HG02970 (cell line): ENCODE results near the gene ZNF562.
"Not testable (repeated sequence)": the region's sequence is repeated elsewhere in the genome, so short reads cannot be mapped to it uniquely, and the experiment has no call there.

Experiments
- ATAC-seq: cut with Tn5 transposase; IDR thresholded peaks from one replicate; pipeline ENCODE4 v1.9.1; 2021; ENCODE audit warnings: mild to moderate bottlenecking, moderate library complexity, moderate number of reproducible peaks; ENCODE audit not compliant: unreplicated experiment, low FRiP score

Gene ZNF562

DNA sequence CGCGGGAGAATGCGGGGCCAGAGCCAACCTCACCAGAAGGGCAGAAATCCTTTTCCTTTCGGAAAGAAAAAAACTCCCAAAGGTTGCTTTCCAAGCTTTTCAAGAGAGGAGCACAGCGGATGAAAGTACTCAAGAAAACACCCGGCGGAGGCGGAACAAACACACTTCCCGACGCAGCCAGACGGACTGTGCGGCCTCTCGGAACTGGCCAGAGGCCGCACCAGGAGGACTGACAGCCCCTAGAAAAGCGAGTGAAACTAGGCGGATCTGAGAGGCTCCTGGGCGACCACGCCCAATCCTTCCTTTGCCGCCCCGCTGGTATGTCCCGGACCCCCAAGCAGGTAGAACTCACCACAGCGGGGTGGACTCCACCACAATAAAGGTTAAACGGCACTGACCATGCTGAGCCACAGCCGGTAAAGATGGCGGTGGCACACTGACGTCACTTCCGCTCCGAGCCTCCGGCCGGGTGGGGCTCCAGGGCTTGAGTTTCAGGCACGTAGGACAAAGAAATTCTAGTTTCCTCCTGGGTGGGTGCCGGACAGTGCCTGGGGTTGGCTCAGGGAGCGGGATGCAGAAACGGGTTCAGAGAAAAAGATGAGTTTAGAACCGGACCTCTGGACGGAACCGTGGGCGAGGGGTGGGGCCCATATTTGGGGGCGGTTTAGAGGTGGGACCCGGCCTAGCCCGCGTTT is at the start of gene ZNF562:
Gene ZNF562 (minus strand): TSS at position 438 of the 695 bp plus-strand sequence. CDS start 14,356 bp downstream, outside the sequence.
- ATAC-seq: peak; percentile 71

DNA sequence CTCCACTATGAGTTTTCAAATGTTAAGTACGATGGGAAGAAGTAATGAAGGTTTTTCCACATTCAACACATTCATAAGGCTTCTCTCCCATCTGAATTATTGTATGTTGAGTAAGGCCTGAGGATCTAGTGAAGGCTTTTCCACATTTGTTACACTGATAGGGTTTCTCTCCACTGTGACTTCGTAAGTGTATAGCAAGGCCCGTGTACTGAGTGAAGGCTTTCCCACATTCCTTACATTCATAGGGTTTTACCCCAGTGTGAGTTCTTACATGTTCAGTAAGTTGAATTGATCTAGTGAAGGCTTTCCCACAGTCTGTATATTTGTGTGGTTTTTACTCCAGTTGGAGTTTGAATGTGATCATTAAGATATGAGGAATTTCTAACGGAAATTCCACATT is 49.3 kb upstream of the ZNF562 start:
- no peak for ATAC-seq

DNA sequence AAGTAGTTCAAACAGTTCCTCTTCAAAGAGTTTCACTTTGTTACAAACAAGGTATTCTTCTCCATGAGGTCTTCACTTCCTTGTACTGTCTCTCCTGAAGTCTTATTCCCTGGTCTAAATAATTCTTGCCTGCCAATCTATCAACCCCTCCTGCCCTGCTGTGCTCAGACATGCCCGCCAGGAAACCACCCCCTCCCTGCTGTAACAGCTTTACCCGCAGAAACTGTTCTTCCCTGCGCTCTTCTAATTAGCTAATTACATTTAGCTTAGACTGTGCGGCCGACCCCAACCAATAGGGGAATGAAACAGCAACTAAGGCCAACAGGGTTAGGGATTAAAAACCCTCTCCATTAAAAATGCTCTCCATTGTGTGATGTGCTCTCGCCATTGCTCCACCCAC is 47.0 kb upstream of the ZNF562 start:
- ATAC-seq: no peak

DNA sequence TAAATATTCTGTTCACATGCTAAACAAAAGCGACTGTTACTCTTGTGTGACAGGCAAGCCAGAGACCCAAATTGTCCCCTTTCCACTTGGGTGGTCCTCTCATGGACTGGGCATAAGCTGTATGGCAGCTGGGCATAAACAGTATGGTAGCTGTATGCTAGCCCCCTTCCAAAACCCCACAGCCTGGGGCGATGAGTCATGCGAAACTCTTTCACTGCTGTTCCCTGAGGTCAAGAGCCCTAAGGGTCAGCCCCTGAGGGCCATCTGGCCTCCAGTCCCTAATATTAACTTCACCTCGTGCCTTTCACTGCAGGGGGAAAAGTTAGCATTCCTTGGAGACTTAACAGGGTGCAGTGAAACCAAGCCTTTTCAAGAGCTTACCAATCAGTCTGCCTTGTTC is 45.6 kb upstream of the ZNF562 start:
- no peak for ATAC-seq

DNA sequence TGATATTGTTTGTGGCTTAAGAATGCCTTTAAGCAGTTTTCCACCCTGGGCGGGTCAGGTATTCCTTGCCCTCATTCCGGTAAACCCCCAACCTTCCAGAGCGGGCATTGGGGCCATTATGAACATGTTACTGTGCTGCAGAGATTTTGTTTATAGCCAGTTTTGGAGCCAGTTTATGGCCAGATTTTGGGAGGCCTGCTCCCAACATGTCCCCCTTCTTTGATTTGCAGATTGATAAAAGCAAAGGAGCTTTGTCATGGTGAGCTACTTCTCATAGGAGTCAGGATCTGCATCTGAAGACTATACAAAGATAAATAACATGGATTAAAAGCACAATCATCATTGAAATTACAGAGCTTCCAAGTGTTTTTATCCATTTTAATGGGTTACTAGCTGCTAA is 36.9 kb upstream of the ZNF562 start:
- ATAC-seq: no peak

DNA sequence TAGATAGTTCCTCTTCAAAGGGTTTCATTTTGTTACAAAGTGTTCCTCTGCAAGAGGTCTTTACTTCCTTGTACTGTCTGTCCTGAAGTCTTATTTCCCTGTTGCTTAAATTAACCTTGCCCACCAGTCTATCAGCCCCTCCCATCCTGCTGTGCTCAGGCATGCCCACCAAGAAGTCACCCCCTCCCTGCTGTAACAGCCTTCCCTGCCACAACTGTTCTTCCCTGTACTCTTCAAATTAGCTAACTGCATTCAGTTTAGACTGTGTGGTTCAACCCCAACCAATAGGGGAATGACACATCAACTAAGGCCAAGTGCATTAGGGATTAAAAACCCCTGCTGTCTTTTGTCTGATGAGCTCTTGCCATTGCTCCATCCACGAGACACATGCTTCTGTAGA is 34.4 kb upstream of the ZNF562 start:
- ATAC-seq: no peak

DNA sequence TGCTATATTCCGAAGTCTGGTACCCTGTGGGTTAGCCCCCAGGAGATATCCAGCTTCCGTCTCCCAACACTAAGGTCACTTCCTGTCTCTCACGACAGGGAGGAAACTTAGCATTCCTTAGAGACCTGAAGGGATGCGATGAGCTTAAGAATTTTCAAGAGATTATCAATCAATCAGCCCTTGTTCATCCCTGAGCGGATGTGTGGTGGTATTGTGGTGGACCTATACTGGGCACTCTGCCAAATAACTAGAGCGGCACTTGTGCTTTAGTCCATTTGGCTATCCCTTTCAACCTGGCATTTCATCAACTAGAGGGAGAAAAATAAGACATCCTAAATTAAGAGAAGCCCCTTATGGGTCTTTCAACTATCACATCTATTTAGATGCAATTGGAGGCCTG is 30.9 kb upstream of the ZNF562 start:
- ATAC-seq: no peak

DNA sequence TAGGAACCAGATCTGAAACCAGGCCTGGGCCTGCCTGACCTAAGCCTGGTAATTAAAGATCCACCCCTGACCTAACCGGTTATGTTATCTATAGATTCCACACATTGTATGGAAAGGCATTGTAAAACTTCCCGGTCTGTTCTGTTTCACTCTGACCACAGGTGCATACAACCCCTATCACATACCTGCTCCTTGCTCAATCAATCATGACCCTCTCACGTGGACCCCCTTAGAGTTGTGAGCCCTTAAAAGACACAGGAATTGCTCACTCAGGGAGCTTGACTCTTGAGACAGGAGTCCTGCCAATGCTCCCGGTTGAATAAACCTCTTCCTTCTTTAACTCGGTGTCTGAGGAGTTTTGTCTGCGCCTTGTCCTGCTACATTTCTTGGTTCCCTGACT is 27.3 kb upstream of the ZNF562 start:
- ATAC-seq: no peak

DNA sequence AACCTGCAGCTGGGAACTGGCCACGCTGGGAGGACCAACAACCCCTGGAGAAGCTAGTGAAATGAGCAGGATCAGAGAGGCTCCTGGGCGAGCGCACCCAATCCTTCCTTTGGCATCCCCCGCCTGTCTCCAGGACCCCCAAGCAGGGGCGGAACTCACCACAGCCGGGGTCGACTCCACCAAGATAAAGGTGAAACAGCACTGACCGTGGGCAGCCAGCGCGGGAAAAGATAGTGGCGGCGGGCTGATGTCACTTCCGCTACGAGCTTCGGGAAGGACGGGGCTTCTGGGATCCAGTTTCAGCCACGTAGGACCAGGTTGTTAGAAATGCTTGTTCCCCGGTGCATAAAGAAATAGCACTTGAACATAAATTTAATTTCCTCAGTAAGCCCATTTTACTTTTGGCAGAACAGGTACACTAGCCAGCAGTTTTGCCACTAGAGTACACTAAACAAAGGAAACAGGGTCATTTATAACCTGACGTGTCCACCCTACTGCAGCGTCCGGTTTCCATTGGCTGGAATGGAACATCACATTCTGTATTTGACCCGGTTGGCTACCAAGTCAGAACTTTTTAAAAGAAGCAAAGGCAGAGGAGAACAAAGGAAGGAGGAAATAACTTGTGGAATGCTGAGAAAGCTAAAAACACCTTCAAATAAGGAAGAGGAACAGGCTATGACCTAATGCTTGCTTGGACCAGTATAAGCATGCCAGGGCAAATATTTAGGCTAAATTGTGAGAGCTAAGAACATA is 25.5 kb upstream of the ZNF562 start:
- no peak for ATAC-seq

DNA sequence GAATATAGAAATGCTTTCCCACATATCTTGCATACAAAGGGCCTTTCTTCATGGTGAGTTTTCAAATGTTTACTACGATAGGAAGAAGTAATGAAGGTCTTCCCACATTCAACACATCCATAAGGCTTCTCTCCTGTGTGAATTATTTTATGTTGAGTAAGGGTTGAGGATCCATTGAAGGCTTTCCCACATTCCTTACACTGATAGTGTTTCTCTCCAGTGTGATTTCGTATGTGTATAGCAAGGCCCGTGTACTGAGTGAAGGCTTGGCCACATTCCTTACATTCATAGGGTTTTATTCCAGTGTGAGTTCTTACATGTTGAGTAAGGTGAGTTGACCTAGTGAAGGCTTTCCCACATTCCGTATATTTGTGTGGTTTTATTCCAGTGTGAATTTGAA is 15.4 kb upstream of the ZNF562 start:
- not testable (repeated sequence) for ATAC-seq

DNA sequence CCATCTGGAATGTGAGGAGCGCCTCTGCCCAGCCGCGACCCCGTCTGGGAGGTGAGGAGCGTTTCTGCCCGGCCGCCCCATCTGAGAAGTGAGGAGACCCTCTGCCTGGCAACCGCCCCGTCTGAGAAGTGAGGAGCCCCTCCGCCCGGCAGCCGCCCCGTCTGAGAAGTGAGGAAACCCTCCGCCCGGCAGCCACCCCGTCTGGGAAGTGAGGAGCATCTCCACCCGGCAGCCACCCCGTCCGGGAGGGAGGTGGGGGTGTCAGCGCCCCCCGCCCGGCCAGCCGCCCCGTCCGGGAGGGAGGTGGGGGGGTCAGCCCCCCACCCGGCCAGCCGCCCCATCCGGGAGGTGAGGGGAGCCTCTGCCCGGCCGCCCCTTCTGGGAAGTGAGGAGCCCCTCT is 5.1 kb upstream of the ZNF562 start:
- ATAC-seq: not testable (repeated sequence)

DNA sequence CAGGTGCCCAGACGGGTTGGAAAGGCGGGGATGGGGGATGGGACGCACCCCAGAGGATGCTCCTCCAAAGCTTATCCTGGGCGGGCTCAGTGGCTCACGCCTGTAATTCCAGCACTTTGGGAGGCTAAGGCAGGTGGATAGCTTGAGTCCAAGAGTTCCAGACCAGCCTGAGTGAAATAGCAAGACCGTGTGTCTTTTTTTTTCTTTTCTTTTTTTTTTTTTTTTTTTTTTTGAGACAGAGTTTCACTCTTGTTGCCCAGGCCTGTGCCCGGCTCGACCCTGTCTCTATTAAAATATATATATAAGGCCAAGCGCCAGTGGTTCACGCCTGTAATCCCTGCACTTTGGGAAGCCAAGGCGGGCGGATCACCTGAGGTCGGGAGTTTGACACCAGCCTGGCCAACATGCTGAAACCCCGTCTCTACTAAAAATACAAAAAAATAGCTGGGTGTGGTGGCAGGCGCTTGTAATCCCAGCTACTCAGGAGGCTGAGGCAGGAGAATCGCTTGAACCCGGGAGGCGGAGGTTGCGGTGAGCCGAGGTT is 530 bp upstream of the ZNF562 start:
- not testable (repeated sequence) for ATAC-seq

DNA sequence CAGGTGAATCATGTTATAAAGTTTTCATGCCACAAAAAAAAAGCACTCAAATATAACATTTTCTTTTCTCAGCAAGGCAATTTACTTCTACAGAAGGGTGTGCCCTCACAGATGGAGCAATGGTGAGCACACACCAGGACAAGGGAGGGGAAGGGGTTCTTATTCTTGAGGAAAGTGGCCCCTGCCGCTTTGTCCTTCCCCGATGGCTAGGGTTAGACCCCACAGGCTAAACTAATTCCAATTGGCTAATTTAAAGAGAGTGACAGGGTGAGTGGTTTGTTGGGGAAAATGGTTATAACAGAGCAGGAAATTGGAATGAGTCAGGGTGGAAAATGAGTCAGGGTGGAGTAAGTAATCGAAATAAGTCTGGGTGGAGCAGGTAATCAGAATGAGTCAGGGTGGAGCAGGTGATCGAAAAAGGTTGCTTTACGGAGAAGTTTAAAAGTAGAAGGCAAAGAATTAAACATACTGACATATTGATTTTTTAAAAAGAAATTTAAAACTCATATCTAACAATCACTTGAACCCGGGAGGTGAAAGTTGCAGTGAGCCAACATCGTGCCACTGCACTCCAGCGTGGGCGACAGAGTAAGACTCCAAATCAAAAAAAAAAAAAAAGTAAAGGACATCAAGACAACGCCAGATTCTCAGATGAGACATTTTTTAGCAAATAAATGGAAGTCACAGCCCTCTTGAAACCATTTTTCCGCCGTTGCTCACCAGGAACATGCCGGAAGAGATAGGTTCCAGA is 813 bp downstream of the ZNF562 start:
- no peak for ATAC-seq

DNA sequence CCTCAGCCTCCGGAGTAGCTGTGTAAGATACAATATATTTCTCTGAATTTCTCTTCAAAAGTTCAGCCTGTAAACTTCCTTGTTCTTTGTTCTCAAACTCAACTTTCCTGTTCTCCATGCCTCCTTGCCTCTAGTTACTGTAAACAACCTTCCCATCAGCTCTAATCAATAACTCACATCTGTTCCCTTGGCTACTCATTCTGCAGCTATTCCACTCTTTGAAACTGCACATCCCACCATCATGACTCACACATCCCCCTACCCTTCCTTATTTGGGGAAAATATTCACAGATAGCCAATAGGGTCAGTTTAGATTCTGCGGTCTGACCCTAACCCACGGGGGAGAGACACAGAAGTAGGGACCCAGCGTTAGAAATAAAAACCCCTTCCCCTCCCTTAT is 2.0 kb downstream of the ZNF562 start:
- ATAC-seq: no peak

DNA sequence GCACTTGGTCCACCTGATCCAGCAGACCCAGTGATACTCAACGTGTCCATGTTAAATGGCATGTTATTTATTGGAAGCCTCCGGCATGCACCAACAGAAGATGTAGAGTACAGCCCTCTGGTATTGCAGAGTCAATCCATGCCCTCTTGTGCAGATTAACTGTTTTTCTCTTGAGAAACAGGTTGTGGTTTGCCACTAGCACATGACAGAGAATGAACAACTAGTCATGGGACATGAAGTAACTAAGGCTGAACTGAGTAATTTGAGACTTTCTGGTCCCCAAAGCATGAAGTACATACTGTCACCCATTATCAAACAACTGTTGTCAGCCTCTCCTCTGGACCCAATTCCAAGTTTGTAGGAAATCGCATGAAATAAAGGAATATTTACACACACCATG is 3.2 kb downstream of the ZNF562 start:
- no peak for ATAC-seq

DNA sequence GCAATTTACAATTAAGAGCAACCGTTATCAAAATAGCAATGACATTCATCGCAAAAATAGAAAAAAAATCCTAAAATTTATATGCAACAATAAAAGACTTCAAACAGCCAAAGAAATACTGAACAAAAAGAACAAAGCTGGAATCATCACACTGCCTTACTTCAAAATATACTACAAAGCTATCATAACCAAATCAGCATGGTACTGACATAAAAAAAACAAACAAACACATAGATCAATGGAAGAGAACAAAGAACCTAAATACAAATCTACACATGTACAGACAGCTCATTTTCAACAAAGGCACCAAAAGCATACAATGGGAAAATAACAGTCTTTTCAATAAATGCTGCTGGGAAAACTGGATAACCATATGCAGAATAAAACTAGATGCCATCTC is 6.4 kb downstream of the ZNF562 start:
- ATAC-seq: no peak

DNA sequence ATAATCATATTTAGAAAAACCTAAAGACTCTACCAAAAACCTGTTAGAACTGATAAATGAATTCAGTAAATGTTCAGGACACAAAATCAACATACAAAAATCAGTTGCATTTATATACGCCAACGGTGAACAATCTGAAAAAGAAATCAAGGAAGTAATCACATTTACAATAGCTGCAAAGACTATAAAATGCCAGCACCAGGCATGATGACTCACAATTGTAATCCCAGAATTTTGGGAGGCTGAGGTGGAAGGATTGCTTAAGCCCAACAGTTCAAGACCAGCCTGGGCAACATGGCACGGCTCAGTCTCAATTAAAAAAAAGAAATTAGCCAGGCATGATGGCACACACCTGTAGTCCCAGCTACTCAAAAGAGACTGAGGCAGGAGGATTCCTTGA is 7.0 kb downstream of the ZNF562 start:
- no peak for ATAC-seq

DNA sequence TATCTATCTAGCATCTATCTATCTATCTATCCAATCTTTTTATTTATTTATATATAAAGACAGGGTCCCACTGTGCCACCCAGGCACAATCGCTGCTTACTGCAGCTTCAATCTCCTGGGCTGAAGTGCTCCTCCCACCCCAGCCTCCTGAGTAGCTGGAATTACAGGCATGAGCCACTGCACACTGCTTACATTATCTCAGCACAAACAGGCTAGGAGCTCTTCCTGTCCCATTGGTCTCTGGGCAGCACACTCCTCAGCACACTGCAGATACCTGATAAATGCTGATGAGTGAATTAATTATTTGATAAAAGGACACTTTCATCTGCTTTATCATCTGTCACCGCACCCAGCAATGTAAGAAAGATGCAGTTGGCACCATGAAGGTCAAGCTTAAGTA is 16.1 kb downstream of the ZNF562 start:
- ATAC-seq: no peak

DNA sequence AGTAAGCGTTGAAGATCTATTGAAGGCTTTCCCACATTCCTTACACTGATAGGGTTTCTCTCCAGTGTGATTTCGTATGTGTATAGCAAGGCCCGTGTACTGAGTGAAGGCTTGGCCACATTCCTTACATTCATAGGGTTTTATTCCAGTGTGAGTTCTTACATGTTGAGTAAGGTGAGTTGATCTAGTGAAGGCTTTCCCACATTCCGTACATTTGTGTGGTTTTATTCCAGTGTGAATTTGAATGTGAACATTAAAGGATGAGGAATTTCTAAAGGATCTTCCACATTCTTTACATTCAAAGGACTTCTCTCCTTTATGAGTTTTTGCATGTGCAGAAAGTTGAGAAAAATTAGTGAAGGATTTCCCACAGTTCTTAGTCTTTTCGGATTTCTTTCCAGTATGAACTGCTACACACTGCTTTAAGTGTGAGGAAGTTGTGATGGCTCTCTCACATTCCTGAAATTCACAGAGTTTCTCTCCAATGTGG is 21.8 kb downstream of the ZNF562 start:
- ATAC-seq: not testable (repeated sequence)

DNA sequence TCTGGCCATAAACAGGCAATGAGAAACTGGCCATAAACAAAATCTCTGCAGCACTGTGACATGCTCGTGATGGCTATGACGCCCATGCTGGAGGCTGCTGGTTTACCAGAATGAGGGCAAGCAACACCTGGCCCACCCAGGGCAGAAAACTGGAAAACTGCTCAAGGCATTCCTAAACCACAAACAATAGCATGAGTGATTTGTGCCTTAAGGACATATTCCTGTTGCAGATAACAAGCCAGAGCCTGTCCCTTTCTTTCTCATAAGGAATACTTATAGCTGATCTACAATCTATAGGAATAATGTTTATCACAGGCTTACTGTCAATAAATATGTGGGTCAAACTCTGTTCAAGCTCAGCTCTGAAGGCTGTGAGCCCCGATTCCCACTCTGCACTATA is 23.4 kb downstream of the ZNF562 start:
- not testable (repeated sequence) for ATAC-seq

DNA sequence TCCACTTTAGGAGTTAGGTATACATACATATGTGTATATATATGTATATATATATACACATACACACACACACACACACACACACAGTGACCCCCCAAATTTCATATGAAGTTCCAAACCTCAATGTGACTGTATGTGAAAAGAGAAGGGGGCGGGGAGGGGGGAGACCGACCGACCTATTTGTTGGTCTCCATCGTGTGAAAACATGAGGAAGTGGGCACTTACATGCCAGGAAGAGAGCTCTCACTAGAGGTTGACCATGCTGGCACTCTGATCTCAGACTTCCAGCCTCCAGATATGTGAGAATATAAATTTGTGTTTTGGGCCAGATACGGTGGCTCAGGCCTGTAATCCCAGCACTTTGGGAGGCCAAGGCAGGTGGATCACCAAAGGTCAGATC is 24.6 kb downstream of the ZNF562 start:
- no peak for ATAC-seq
